ENCODE data around the gene PTGIR. TPM values are rescaled to one million over a fixed set of nuclear protein-coding genes. Genes with fewer than 3 reads are reported as not detected.

PTGIR gene
- total RNA-seq, 1 donor from 2014 or later: 12.6 TPM

DNA sequence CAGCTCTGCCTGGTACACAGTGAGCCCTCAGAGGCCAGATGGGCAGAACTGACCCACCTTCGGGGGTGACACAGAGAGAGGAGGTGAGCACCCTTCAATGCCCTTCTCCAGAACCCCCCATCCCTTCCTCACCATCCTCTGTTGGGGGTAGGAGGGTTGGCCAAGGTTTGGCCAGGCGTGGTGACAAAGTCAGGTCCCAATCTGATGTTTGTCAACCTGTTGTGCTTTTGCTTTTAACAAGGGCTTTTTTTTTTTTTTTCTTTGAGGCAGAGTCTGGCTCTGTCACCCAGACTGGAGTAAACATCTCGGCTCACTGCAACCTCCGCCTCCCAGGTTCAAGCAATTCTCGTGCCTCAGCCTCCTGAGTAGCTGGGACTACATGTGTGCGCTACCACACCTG lies 7.3 kb downstream of the PTGIR start:
- Histone ChIP-seq H3K9me3 (no peaks in the 10 kb centered on the region), H3K4me1 (peaks cover 37% of the 10 kb centered on the region), H3K36me3 (no peaks in the 10 kb centered on the region), H3K4me3 (no peak overlapping the region), H3K27ac (no peak overlapping the region), H3K27me3 (no peaks in the 10 kb centered on the region)
- ATAC-seq (no peak), DNase-seq (no peak)
- intact Hi-C loops (cut with DNase I): no loop called here
- TF ChIP-seq CTCF (IDR thresholded peaks at IDR 0.05): no peak

DNA sequence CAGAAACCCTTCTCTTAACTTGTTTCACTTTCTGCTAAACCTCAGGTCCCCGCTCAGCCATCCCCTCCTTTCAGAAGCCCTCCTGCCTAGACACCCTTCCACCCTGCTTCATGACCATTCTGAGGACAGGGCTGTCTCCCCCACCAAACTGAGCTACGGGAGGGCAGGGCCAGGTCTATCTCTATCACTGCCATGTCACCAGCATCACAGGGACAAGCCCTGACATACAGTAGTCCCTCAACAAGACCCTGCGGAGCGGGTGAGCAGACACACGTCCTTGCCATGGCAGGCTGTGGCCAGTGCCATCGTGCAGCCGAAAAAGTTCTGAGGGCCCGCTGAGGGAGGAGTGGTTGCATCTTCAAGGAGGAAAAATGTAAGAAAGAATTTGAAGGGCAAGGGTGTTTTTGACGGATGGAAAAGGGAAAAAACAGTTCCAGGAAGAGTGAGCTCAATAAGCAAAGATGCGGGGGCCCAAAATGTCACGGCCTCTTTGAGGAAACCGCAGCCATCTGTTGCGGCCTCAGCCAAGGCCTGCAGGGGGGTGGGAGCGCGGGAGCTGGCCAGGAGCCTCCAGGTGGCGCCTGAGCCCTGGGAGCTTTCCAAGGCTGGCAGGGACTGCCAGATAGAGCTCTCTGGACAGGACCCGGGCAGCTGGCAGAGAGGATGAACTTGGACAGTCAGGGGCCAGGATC lies 8.1 kb downstream of the PTGIR start:
- Histone ChIP-seq H3K4me3 (no peak overlapping the region), H3K27ac (no peak overlapping the region), H3K9me3 (no peaks in the 10 kb centered on the region), H3K27me3 (no peaks in the 10 kb centered on the region), H3K4me1 (peaks cover 37% of the 10 kb centered on the region), H3K36me3 (no peaks in the 10 kb centered on the region)
- TF ChIP-seq CTCF (IDR thresholded peaks at IDR 0.05): peak; percentile 33
- ATAC-seq (peak; percentile 57), DNase-seq (peak; percentile 82)
- intact Hi-C loops (cut with DNase I): no loop called here

GRCh38 chr19:46615966-46616365 lies 8.9 kb downstream of the PTGIR start:
- H3K4me3 ChIP-seq: no peak overlapping the region
- TF ChIP-seq CTCF (IDR thresholded peaks at IDR 0.05): no peak
- H3K9me3 ChIP-seq: no peaks in the 10 kb centered on the region
- ATAC-seq (no peak), DNase-seq (no peak)
- intact Hi-C loops (cut with DNase I): no loop called here
- H3K27me3 ChIP-seq: no peaks in the 10 kb centered on the region
- H3K27ac ChIP-seq: no peak overlapping the region
- H3K4me1 ChIP-seq: peaks cover 37% of the 10 kb centered on the region
- no peaks in the 10 kb centered on the region for H3K36me3 ChIP-seq

- Histone ChIP-seq H3K4me1 (peaks cover 22% of the 10 kb centered on the region), H3K27ac (no peak overlapping the region), H3K36me3 (peaks cover 9% of the 10 kb centered on the region), H3K27me3 (no peaks in the 10 kb centered on the region), H3K9me3 (no peaks in the 10 kb centered on the region), H3K4me3 (no peak overlapping the region)
- DNase-seq: peak; percentile 89
- peak; percentile 91 for TF ChIP-seq CTCF (IDR thresholded peaks at IDR 0.05)
- intact Hi-C loops (cut with DNase I): loop anchor here (5.0 kb wide), 1 partner anchor 48 kb away; the partner anchor contains the start of gene DACT3
- ATAC-seq: peak; percentile 93
Measured at GRCh38 chr19:46614114-46614722, 10.7 kb downstream of the PTGIR start.

GRCh38 chr19:46613525-46613924 lies 11.4 kb downstream of the PTGIR start:
- intact Hi-C loops (cut with DNase I): loop anchor here (5.0 kb wide), 1 partner anchor 49 kb away; the partner anchor contains the start of gene DACT3
- Histone ChIP-seq H3K9me3 (no peaks in the 10 kb centered on the region), H3K36me3 (peaks cover 16% of the 10 kb centered on the region), H3K4me1 (peaks cover 15% of the 10 kb centered on the region), H3K27ac (no peak overlapping the region), H3K4me3 (no peak overlapping the region), H3K27me3 (no peaks in the 10 kb centered on the region)
- ATAC-seq (no peak), DNase-seq (no peak)
- no peak for TF ChIP-seq CTCF (IDR thresholded peaks at IDR 0.05)
